NCI-H1048 (cell line): Measurements from ENCODE around the gene RAMACL.
"Not testable (repeated sequence)": the region's sequence is repeated elsewhere in the genome, so short reads cannot be mapped to it uniquely, and the experiment has no call there.

Experiments used
- DNase-seq: peaks from one replicate; lab custom pipeline; 2025; lab: John Stamatoyannopoulos, UW

Gene RAMACL

GRCh38 chr6:166554316-166554715, 32.2 kb downstream of the RAMACL start:
- no peak for DNase-seq

- DNase-seq = no peak
These were observed 32.8 kb downstream of the RAMACL start for GRCh38 chr6:166553563-166554271.

DNA sequence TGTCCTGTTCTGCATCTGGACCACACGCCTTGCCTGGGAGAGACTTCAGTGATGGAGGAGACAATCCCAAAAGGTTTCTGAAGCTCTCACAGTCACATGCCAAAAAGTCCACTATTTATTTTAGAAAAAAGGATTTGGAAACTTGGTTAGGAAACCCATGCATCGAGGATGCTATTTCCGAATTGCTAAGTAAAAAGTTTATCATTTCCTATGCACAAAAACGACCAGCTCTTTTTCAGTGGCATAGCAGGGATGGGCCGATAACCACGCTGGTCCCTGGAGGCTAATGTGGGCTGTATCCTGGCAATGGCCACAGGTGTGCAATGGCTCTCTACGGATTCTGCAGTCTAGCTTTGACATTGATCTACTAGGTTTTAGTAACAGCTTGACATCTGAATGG, 33.9 kb downstream of the RAMACL start:
- no peak for DNase-seq

DNA sequence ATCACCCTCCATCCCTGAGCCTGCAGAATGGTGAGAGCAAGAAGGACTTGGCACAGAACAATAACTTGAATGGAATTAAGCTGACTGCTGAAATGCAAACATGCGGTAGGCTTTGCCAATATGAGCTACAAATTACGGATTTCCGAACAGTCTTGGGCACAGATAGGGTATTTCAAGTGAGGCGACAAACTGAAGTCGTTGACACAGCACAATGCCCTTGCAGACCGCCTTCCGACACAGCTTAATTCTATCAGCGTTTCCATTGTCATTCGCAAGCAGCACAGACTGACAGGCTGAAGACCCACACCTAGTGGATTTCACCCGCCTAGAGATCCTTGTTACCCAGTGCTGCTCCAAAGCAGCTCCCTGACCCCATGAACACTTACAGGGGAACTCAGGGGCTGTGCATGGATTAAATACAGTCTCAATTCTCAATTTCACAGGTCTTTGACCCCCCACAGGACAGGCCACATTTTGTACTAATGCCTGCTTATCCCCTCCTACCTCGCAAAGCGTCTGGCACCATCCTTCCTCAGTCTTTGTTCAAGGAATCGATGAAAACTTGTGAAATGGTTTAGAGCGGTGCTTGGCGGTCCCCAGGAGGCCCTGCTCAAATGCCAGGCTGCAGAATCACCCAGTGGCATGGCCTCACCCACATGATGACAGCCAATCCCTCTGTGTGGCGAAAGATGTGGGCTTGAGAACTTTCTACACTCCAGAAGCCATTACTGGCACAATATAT, 34.6 kb downstream of the RAMACL start:
- no peak for DNase-seq

DNA sequence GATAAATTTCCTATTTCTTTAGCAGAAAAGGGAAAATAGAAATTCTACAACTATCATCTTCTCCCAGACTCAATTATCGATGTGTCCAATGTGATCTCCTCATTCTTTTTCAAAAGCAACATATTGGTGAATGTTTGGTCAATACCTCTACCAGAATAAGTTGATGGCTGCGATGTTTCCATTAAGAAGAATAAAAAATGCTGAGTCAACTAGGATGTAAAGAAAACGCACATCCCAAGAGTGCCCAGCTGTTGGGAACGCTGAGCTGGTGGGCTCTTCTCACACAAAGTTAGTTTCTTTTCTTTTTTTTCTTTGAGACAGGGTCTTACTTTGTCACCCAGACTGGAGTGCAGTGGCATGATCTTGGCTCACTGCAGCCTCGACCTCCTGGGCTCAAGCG, 39.8 kb downstream of the RAMACL start:
- DNase-seq = no peak

DNA sequence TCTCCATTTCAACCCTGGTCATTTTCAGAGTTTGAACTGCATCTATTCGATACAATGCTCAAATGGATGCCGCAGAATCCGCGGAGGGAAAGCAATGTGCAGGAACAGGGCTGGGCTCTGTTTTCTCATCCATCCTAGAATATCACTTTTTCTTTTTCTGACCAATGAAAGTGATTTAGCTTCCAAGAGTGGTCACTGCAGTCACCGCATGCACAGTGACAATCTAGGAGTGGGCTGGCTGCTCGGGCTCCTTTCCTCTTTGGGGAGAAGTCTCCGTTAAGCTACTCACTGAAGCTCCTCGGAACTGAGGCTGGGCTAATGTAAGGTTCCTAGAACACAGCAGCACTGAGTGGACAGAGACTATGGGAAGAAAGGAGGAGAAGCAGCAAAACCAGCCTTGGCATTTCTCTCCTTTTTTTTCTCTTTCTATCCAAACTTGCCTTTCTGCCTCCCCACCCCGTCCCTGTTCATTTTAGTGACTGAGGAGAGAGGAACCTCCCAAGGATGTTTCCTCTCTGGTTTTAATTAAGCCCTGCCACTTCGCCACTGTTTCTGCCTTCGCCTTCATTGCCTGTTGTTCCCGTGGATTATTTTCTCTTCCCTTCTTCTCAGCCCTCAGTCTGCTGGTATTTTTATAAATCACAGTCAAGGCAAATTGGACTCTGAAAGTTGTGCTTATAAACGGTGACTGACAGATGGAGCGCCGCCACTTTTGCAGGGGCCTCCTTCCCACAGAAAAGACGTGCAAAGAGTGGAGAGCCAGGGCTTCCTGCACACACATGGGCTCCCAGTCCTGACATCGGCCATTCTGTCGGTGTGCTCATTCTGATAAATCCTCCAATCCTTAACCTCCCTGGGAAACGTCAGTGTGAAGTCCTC, 41.1 kb downstream of the RAMACL start:
- DNase-seq = no peak

- DNase-seq = no peak
These were observed 42.2 kb downstream of the RAMACL start for GRCh38 chr6:166544296-166544605.

DNA sequence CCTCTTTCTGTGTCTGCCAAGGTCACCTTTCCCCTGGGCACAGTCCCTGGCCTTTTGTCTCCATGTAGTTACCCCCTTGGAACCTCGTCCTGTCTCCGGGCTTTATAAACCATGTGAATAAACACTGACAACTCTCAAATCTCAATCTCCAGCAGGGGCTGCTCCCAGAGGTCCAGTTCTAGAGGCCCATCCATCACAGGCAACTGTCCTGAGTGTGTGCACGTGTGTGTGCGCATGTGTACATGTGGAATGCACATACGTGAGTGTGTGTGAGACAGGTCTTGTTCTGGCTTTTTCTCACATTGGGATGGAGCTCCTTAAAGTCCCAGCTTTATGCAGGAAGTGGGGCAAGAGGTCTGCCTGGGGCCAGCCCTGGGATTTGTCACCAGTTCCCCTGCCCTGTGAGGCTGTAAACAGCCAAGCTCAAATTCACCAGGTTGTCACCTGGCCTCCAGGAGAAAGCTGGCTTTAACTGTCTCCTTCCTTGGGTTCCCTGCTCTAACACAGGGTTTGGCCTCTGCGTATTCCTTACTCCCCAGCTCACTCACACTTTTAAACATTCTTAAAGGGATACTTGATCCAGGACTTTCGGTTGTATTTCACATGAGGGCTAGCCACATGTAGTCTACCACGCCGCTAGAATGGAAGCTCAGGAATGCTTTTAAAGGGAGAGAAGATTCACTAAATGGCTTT, 42.7 kb downstream of the RAMACL start:
- no peak for DNase-seq

DNA sequence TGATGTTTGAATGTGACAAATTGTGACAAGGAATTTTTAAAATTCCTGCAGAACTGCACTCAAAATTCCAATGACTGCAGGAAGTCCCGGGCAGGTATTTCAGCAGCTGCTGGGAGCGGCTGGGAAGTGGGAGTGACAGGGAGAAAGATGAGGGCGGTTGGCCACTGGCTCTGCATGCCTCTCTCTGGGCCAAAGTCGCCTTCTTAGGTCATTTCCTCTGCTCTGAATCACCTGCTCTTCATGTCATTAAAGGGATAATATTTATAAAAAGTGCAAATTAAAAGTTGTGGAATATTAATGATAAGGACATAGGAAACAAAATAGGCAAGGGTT, 43.9 kb downstream of the RAMACL start:
- no peak for DNase-seq

GRCh38 chr6:166541876-166542579, 44.5 kb downstream of the RAMACL start:
- DNase-seq = no peak

DNA sequence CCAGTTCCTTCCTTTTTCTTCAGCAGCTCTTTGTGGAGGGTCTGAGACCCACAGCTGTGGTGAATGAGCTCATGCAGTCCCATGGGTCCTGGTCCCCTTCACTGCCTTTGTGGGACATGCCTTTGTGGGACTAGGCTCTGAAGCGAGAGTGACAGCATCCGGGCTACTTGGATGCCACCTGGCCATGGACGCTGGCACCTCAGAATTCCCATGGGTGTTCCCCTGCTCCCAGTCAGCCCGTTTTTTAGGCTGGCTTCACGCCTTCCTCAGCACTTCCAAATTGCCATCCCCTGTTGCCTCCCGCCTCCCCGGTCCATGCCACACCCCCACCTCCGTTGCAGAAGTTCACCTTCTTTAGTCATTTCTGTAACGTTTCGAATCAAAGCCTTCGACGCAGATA, 45.1 kb downstream of the RAMACL start:
- no peak for DNase-seq

GRCh38 chr6:166540631-166541331, 45.7 kb downstream of the RAMACL start:
- DNase-seq = no peak

DNA sequence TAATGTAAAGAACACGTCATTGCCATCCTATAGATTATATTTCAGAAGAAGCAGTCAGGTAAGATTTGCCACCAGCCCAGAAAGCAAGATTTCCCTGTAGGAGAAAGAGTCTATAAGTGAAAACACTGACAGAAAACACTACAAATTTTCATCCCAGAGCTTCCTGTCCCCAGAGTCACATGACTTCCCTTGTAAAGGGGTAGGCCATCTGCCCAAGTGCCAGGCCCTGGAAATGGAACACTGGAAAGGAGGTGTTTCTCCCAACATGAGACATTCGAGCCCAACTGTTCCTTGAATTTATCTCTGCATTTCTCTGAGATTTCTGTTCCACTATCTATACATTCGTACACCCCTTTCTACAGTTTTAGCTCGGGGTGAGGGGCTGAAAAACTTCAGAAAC, 46.9 kb downstream of the RAMACL start:
- no peak for DNase-seq

GRCh38 chr6:166539011-166539385, 47.5 kb downstream of the RAMACL start:
- DNase-seq = not testable (repeated sequence)

DNA sequence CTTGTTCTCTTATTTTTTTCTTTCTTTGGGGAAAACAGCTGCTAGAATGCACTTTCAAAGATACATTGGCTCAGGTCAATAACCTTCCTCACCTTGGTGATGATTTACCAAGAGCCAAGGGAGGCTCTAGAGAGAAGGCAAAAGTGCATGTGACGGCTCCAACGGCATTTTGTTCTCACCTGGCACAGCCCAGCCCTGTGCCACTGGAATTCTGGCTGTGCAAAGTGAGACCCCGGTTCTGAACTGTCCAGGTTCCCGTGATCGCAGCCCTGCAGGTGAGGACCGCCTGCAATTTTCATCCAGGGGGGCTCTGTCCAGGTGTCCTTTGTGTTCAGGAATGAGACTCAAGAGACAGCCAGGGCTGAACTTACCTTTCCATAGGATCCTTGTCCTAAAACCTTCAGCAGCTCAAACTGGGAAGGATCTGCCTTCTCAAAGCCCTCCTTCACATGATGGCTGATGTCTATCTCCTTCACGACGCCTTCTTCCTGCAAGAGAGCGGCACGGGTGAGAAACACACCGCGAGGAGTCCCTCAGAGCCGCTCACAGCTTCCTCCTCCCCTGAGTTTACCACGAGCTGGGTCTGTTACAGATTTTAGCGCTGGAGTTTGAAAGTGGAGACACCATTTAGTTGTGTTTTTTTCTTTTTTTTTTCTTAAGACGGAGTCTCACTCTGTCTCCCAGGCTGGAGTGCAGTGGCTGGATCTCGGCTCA, 48.0 kb downstream of the RAMACL start:
- DNase-seq = no peak

- DNase-seq = no peak
These were observed 51.6 kb downstream of the RAMACL start for GRCh38 chr6:166534658-166535406.

GRCh38 chr6:166533205-166533824, 53.2 kb downstream of the RAMACL start:
- no peak for DNase-seq
